ENCODE data around the gene JAZF1.

JAZF1 gene

GRCh38 chr7:27965650-27966049, 214.9 kb downstream of the JAZF1 start:
- no peak overlapping the region for H3K27ac ChIP-seq
- TF ChIP-seq CTCF (IDR thresholded peaks at IDR 0.05), result no peak
- no peak for TF ChIP-seq ZFX (IDR thresholded peaks at IDR 0.05; ENCODE audit: borderline replicate concordance)

- TF ChIP-seq ZFX (IDR thresholded peaks at IDR 0.05; ENCODE audit: borderline replicate concordance), result no peak
- no peak for TF ChIP-seq CTCF (IDR thresholded peaks at IDR 0.05)
- no peak overlapping the region for H3K27ac ChIP-seq
Observed at GRCh38 chr7:27964820-27965219, 215.8 kb downstream of the JAZF1 start.

GRCh38 chr7:27963056-27963455, 217.5 kb downstream of the JAZF1 start:
- no peak for TF ChIP-seq CTCF (IDR thresholded peaks at IDR 0.05)

GRCh38 chr7:27962273-27962672, 218.3 kb downstream of the JAZF1 start:
- H3K27ac ChIP-seq, result no peak overlapping the region
- TF ChIP-seq CTCF (IDR thresholded peaks at IDR 0.05) (no peak), ZFX (IDR thresholded peaks at IDR 0.05; ENCODE audit: borderline replicate concordance) (no peak)

More at GRCh38 chr7:27963056-27963455, 217.5 kb downstream of the JAZF1 start:
- no peak overlapping the region for H3K27ac ChIP-seq

- no peak for TF ChIP-seq CTCF (IDR thresholded peaks at IDR 0.05)
- no peak for TF ChIP-seq ZFX (IDR thresholded peaks at IDR 0.05; ENCODE audit: borderline replicate concordance)
Observed at GRCh38 chr7:27961255-27961654, 219.3 kb downstream of the JAZF1 start.

GRCh38 chr7:27960415-27960814, 220.2 kb downstream of the JAZF1 start:
- H3K27ac ChIP-seq, result no peak overlapping the region
- TF ChIP-seq ZFX (IDR thresholded peaks at IDR 0.05; ENCODE audit: borderline replicate concordance) (no peak), CTCF (IDR thresholded peaks at IDR 0.05) (no peak)

More at GRCh38 chr7:27961255-27961654, 219.3 kb downstream of the JAZF1 start:
- H3K27ac ChIP-seq, result no peak overlapping the region

GRCh38 chr7:27958933-27959548, 221.6 kb downstream of the JAZF1 start:
- TF ChIP-seq ZFX (IDR thresholded peaks at IDR 0.05; ENCODE audit: borderline replicate concordance) (no peak), CTCF (IDR thresholded peaks at IDR 0.05) (no peak)
- H3K27ac ChIP-seq, result no peak overlapping the region

Data from 22Rv1 (cell line).